ENCODE results near the gene OSBPL6. TPM values are rescaled to one million over a fixed set of nuclear protein-coding genes. Genes with fewer than 3 reads are reported as not detected.
"Not testable (repeated sequence)": the region's sequence is repeated elsewhere in the genome, so short reads cannot be mapped to it uniquely, and the experiment has no call there.

The OSBPL6 gene
- polyA plus RNA-seq, 4 donors, result 3.8 to 6.1 (median 6.0) TPM

- no peak for DNase-seq (ENCODE audit: low read depth in 4 of 4, low spot score in 3 of 4)
Measured at GRCh38 chr2:178422097-178422496, 227.8 kb downstream of the OSBPL6 start.

DNA sequence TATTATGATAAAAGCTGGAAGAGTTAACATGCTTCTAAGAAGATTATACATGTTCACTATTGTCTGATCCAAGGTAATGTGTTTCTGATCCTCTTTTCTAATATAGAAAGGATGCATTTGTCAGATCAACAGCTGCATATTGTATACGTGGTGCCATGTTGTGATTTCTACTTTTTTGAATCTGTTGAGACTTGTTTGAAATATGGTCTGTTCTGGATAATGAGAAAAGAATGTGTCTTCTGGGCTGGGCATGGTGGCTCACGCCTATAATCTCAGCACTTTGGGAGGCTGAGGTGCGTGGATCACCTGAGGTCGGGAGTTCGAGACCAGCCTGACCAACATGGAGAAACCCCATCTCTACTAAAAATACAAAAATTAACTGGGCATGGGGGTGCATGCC, 229.4 kb downstream of the OSBPL6 start:
- not testable (repeated sequence) for DNase-seq (ENCODE audit: low read depth in 4 of 4, low spot score in 3 of 4)

GRCh38 chr2:178425255-178425827, 231.0 kb downstream of the OSBPL6 start:
- no peak for DNase-seq (ENCODE audit: low read depth in 4 of 4, low spot score in 3 of 4)

GRCh38 chr2:178426388-178426787, 232.1 kb downstream of the OSBPL6 start:
- no peak for DNase-seq (ENCODE audit: low read depth in 4 of 4, low spot score in 3 of 4)

DNA sequence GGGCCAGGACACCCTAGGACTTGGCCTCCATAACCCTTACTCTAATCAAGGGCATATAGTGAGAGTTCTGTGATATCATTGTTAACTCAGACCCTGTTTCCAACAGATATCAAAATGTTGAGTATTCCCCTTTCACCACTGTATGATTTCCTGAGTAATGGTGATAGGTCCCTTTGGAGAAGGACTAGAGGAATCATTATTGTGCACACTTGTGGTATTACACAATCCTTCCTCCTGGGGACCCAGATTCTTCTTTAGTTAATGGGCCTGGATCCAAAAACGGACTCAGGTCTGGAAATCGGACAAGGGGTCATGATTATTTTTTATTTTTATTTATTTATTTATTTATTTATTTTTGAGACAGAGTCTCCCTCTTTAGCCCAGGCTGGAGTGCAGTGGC, 233.1 kb downstream of the OSBPL6 start:
- no peak for DNase-seq (ENCODE audit: low read depth in 4 of 4, low spot score in 3 of 4)

GRCh38 chr2:178428396-178428806, 234.1 kb downstream of the OSBPL6 start:
- no peak for DNase-seq (ENCODE audit: low read depth in 4 of 4, low spot score in 3 of 4)

- no peak for DNase-seq (ENCODE audit: low read depth in 4 of 4, low spot score in 3 of 4)
Measured at GRCh38 chr2:178429336-178429735, 235.0 kb downstream of the OSBPL6 start.

DNA sequence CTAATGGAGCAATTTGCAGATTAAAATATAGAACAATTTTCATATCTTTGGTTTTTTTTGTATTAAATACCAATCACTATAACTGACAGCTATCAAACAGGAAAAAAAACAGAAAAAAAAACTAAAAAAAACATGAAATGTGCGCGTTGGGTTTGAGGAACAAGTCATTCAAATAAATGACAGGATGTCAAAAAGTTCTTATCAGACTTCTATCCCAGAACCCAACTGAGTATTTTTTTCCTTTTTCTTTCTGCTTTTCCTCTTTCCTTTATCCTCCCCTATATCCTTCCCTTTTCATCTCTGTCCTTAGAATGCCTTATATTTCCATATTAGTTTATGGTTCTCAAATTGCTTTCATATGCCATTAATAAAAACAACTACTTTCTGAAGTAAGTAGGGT, 242.3 kb downstream of the OSBPL6 start:
- DNase-seq (ENCODE audit: low read depth in 4 of 4, low spot score in 3 of 4), result no peak

- no peak for DNase-seq (ENCODE audit: low read depth in 4 of 4, low spot score in 3 of 4)
Measured at GRCh38 chr2:178441426-178441825, 247.1 kb downstream of the OSBPL6 start.

DNA sequence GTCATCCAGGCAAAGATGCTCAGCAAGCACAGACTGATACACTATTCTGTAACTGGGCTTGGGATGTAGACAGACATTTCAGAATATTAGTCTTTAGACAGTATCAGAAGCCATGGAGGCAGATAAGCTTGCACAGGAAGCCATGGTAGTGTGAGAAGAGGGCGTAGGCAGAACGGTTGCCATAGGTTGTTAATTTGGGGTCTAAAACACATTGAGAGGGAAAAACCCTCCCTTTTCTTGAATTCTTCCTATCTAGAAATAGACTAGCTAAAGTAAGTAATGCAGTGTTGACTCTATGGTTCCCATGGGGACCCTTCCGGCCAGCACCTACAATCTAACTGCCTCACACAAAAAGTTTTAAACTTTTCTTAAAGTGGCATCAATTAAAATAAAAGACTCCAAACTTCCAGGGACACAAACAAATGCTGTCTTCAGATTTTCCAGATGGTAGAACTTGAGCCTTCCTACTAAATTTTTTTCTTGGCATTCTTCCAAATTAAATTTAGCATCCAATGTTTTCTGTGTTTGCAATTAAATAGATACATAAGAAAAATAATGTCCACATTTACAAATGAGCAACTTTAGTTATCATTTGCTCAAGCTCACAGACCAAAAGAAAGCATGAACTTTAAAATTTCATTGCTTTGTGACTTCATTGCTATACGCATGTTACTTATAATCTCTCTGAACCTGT, 254.8 kb downstream of the OSBPL6 start:
- DNase-seq (ENCODE audit: low read depth in 4 of 4, low spot score in 3 of 4), result no peak

- DNase-seq (ENCODE audit: low read depth in 4 of 4, low spot score in 3 of 4), result no peak
Measured at GRCh38 chr2:178449700-178450523, 255.6 kb downstream of the OSBPL6 start.

DNA sequence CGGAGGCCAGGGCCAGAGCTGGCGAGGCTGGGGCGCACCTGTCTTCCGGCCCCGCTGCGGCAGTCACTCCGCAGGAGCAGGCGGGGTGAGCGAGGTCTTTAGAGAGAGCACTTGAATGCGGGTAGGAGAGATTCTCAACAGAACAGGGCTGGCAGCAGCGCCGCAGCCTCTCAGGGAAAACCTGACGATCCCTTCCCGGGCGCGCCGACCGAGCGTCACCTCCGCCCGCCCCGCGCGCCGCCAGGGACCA, 256.1 kb downstream of the OSBPL6 start:
- DNase-seq (ENCODE audit: low read depth in 4 of 4, low spot score in 3 of 4), result no peak

GRCh38 chr2:178450774-178451525, 256.6 kb downstream of the OSBPL6 start, which contains the start of the genes PJVK and PRKRA:
Gene PJVK (plus strand): TSS chr2:178451378. CDS start chr2:178453410, 2,032 bp downstream.
Gene PRKRA (minus strand): TSS chr2:178451175. CDS start chr2:178451030, 145 bp downstream.
- DNase-seq (ENCODE audit: low read depth in 4 of 4, low spot score in 3 of 4), result peak; percentile 94 to 96 (median 95)

GRCh38 chr2:178452334-178452733, 258.0 kb downstream of the OSBPL6 start:
- no peak for DNase-seq (ENCODE audit: low read depth in 4 of 4, low spot score in 3 of 4)

Other genes with a start within 250 kb of the OSBPL6 start
- gene PDE11A, start 121.7 kb upstream of the OSBPL6 start, polyA plus RNA-seq (ENCODE audit: insufficient read length in 4 of 4), result 1 to 10 TPM; 4.8 to 9.8 (median 7.1) TPM
- 10 to 100 TPM; 17.6 to 24.8 (median 21.9) TPM for gene RBM45, start 82.1 kb upstream of the OSBPL6 start, polyA plus RNA-seq (ENCODE audit: insufficient read length in 4 of 4)